Measurements from ENCODE around the gene NBDY. TPM values are rescaled to one million over a fixed set of nuclear protein-coding genes. Genes with fewer than 3 reads are reported as not detected.

Gene NBDY
- total and polyA plus RNA-seq, 2 of the 13 experiments (the other 11 are each of a cell fraction or from before 2014, with no cell fraction given), result 1.4 to 1.7 TPM

DNA sequence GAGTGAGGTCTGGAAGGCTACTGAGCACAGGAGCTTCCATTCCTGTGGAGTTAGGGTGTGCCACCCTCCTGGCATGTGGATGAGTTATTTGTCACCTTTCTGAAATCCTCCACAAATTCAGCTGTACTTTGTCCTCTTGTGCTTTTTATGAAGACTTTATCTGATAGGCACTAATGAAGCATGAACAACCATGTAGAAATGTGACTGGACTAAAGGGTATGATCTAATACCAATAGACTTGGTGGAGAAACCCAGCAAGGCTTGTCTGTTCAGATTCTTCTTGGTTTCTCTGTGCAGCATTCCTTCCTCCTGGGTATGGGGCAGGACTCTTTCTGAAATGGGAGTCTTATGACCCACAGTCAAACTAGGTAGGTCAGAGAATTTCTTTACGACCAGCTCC is 9.6 kb downstream of the NBDY start (continued):
- TF ChIP-seq, protein P1, sequence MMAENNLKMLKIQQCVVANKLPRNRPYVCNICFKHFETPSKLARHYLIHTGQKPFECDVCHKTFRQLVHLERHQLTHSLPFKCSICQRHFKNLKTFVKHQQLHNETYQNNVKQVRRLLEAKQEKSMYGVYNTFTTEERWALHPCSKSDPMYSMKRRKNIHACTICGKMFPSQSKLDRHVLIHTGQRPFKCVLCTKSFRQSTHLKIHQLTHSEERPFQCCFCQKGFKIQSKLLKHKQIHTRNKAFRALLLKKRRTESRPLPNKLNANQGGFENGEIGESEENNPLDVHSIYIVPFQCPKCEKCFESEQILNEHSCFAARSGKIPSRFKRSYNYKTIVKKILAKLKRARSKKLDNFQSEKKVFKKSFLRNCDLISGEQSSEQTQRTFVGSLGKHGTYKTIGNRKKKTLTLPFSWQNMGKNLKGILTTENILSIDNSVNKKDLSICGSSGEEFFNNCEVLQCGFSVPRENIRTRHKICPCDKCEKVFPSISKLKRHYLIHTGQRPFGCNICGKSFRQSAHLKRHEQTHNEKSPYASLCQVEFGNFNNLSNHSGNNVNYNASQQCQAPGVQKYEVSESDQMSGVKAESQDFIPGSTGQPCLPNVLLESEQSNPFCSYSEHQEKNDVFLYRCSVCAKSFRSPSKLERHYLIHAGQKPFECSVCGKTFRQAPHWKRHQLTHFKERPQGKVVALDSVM (CRISPR knock-in tag; IDR thresholded peaks at IDR 0.05), result no peak
- TF ChIP-seq ZNF749 (CRISPR knock-in tag; IDR thresholded peaks at IDR 0.05; ENCODE audit: borderline replicate concordance), result no peak
- no peak for TF ChIP-seq AGO1 (IDR thresholded peaks at IDR 0.05; ENCODE audit: low read depth, low read length, poor library complexity, severe bottlenecking)
- TF ChIP-seq, protein P2, sequence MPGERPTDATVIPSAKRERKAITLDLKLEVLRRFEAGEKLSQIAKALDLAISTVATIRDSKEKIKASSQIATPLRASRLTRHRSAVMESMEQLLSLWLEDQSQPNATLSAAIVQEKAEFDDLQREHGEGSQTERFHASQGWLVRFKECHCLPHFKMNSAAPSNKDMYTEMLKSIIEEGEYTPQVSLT (CRISPR knock-in tag; IDR thresholded peaks at IDR 0.05; ENCODE audit: borderline replicate concordance, low read depth), result no peak

DNA sequence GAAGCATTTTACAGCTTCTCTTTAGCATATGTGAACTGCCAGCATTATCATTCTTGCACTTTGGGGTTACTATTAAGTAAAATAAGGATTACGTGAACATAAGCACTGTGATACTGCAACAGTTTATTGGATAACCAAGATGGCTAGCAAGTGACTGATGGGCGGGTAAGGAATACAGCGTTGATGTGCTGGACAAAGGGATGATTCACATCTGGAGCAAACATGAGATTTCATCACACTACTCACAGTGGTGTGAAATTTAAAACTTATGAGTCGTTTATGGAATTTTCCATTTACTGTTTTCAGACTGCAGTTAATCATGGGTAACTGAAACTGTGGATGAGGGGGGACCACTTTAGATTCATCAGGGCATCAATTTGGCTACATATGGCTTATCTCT is 16.0 kb downstream of the NBDY start:
- Histone ChIP-seq H3K9ac (ENCODE audit: insufficient read depth, low read depth, low read length) (no peak overlapping the region), H3K36me3 (replicated peaks in 1 of 2; ENCODE audit: control insufficient read depth in 1 of 2, insufficient read depth in 2 of 2, low read length in 2 of 2) (no peaks in the 10 kb centered on the region), H3K79me2 (ENCODE audit: insufficient read depth, low read length) (no peaks in the 10 kb centered on the region), H3K4me3 (replicated peaks in 1 of 3; ENCODE audit: insufficient read depth in 1 of 3, low read depth in 2 of 3, low read length in 3 of 3) (no peak overlapping the region), H4K20me1 (ENCODE audit: insufficient read depth, low read length) (no peaks in the 10 kb centered on the region), H3K9me3 (ENCODE audit: low read length) (no peaks in the 10 kb centered on the region), H3K27ac (ENCODE audit: extremely low read length, insufficient read depth, low read length) (no peak overlapping the region), H3K27me3 (ENCODE audit: control insufficient read depth in 1 of 2, insufficient read depth in 2 of 2, low read length in 2 of 2) (no peaks in the 10 kb centered on the region), H2AFZ (ENCODE audit: low read length) (no peak overlapping the region), H3K4me1 (ENCODE audit: insufficient read depth, low read length) (no peaks in the 10 kb centered on the region), H3K4me2 (ENCODE audit: low read depth, low read length) (no peak overlapping the region)
- in situ Hi-C loops (cut with HindIII; ENCODE audit: extremely low pct_ligation_motif_present, low pct_unique_long_range_greater_than_20kb) (loop anchor here (25.0 kb wide), 1 partner anchor 458 kb away; no protein-coding TSS in a partner anchor), intact Hi-C loops (cut with micrococcal nuclease; ENCODE audit: unreplicated experiment) (no loop called here)
- no TSS peak for BruUV-seq (replicated peaks)
- WGBS (ENCODE audit: low lambda C conversion rate), result 16% methylated on average over 4 of the region's 4 CpGs
- no peak for TF ChIP-seq SOX13 (IDR thresholded peaks at IDR 0.05)
- TF ChIP-seq SOX13 (CRISPR knock-in tag; conservative IDR thresholded peaks at IDR 0.05 in 1 of 2, IDR thresholded peaks at IDR 0.05 in 1 of 2), result peak in 1 of 2 experiments; percentile 61; a peak in 1 of 4 replicates
- TF ChIP-seq FOSL2 (CRISPR knock-in tag; IDR thresholded peaks at IDR 0.05), result peak; percentile 89
- no peak for TF ChIP-seq U2AF1 (optimal IDR thresholded peaks at IDR 0.05; ENCODE audit: low read depth, low read length)
- 0 out of 2 replicates have a peak, but pooled peaks have one; percentile 19 for TF ChIP-seq CEBPG (CRISPR knock-in tag; IDR thresholded peaks at IDR 0.05)
- no peak for TF ChIP-seq KDM2A (CRISPR knock-in tag; IDR thresholded peaks at IDR 0.05; ENCODE audit: borderline replicate concordance, low read depth)
- TF ChIP-seq CEBPB (IDR thresholded peaks at IDR 0.05; ENCODE audit: borderline replicate concordance, low read depth, low read length), result 0 out of 2 replicates have a peak, but pooled peaks have one; percentile 24
- TF ChIP-seq, protein P3, sequence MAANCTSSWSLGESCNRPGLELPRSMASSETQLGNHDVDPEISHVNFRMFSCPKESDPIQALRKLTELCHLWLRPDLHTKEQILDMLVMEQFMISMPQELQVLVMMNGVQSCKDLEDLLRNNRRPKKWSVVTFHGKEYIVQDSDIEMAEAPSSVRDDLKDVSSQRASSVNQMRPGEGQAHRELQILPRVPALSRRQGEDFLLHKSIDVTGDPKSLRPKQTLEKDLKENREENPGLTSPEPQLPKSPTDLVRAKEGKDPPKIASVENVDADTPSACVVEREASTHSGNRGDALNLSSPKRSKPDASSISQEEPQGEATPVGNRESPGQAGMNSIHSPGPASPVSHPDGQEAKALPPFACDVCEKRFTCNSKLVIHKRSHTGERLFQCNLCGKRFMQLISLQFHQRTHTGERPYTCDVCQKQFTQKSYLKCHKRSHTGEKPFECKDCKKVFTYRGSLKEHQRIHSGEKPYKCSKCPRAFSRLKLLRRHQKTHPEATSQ (CRISPR knock-in tag; IDR thresholded peaks at IDR 0.05; ENCODE audit: borderline replicate concordance), result no peak
- peak; percentile 65; the same call in 1 of the 2 replicates for TF ChIP-seq ZNF644 (CRISPR knock-in tag; IDR thresholded peaks at IDR 0.05; ENCODE audit: low read depth)
- TF ChIP-seq SMAD3 (CRISPR knock-in tag; IDR thresholded peaks at IDR 0.05), result no peak
- POLR2A ChIA-PET, result no interaction called here
- FAIRE-seq, result no peak
- no peak; the same call in 2 of the 3 replicates for ATAC-seq
- CTCF ChIA-PET (ENCODE audit: low intra/inter-chr PET ratio, low total read pairs), result no interaction called here
- peak; percentile 37 for DNase-seq (ENCODE audit: low spot score)
